ENCODE data around the gene ZNF562.

ZNF562 gene

DNA sequence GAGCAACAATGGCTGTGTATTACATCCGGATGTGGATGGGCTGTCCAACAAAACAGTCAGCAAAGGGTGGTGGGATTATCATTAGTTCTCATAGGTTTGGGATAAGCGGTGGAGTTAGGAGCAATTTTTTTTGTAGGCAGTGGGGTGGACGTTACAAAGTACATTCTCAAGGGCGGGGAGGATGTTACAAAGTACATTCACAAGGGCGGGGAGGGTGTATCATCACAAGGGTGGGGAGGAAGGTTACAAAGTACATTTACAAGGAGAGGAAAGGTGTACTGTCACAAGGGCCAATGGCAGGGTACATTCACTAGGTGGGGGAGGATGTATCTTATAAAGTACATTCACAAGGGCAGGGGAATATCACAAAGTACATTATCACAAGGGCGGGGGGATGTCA is 33.1 kb downstream of the ZNF562 start:
- no peak for TF ChIP-seq CTCF (IDR thresholded peaks at IDR 0.05; ENCODE audit: low read depth, low read length, missing control alignments)
- no peak overlapping the region for H3K4me3 ChIP-seq (replicated peaks; ENCODE audit: low read depth, low read length)
- no peak for DNase-seq (ENCODE audit: extremely low read depth, low read depth)

DNA sequence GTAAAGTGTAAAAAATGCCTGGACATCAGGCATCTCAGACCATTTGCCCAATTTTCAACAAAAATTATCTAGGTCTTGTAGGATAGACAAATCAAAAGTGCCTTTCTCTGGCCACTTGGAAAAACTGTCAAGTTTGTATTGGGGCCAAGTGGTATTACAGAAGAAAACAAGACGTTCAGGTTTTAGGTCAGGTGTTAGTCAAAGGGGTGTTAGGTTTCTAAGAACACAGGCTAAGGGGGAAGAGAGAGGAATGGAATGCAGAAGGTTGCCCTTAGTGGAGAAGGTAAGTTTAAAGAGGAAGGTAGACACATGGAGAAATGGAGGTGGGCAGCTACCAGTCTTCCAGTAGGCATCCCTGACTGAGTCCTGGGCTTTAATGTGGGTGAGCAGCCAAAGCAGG is 33.9 kb downstream of the ZNF562 start:
- DNase-seq (ENCODE audit: extremely low read depth, low read depth) = no peak
- no peak overlapping the region for H3K4me3 ChIP-seq (replicated peaks; ENCODE audit: low read depth, low read length)
- TF ChIP-seq CTCF (IDR thresholded peaks at IDR 0.05; ENCODE audit: low read depth, low read length, missing control alignments) = no peak

- no peak for DNase-seq (ENCODE audit: extremely low read depth, low read depth)
- no peak overlapping the region for H3K4me3 ChIP-seq (replicated peaks; ENCODE audit: low read depth, low read length)
- no peak for TF ChIP-seq CTCF (IDR thresholded peaks at IDR 0.05; ENCODE audit: low read depth, low read length, missing control alignments)
These were observed 38.9 kb downstream of the ZNF562 start for GRCh38 chr19:9636018-9636417.

GRCh38 chr19:9627856-9628255 is 47.0 kb downstream of the ZNF562 start:
- DNase-seq (ENCODE audit: extremely low read depth, low read depth) = no peak
- no peak overlapping the region for H3K4me3 ChIP-seq (replicated peaks; ENCODE audit: low read depth, low read length)
- no peak for TF ChIP-seq CTCF (IDR thresholded peaks at IDR 0.05; ENCODE audit: low read depth, low read length, missing control alignments)

GRCh38 chr19:9622531-9622930 is 52.4 kb downstream of the ZNF562 start:
- no peak for DNase-seq (ENCODE audit: extremely low read depth, low read depth)
- no peak for TF ChIP-seq CTCF (IDR thresholded peaks at IDR 0.05; ENCODE audit: low read depth, low read length, missing control alignments)
- H3K4me3 ChIP-seq (replicated peaks; ENCODE audit: low read depth, low read length) = peak overlapping the region; percentile 91

GRCh38 chr19:9621156-9622037 is 53.5 kb downstream of the ZNF562 start, which contains the start of gene ZNF561:
Gene ZNF561 (minus strand): TSS chr19:9621232. CDS start chr19:9619456, 1,776 bp downstream.
- TF ChIP-seq CTCF (IDR thresholded peaks at IDR 0.05; ENCODE audit: low read depth, low read length, missing control alignments) = no peak
- peak; percentile 75 for DNase-seq (ENCODE audit: extremely low read depth, low read depth)
- peak within 1 kb of the TSS; percentile 91 for H3K4me3 ChIP-seq (replicated peaks; ENCODE audit: low read depth, low read length)

Measured in HFF-Myc (cell line).